Measurements from ENCODE around the gene NAPG.
"Not testable (repeated sequence)": the region's sequence is repeated elsewhere in the genome, so short reads cannot be mapped to it uniquely, and the experiment has no call there.

NAPG gene

DNA sequence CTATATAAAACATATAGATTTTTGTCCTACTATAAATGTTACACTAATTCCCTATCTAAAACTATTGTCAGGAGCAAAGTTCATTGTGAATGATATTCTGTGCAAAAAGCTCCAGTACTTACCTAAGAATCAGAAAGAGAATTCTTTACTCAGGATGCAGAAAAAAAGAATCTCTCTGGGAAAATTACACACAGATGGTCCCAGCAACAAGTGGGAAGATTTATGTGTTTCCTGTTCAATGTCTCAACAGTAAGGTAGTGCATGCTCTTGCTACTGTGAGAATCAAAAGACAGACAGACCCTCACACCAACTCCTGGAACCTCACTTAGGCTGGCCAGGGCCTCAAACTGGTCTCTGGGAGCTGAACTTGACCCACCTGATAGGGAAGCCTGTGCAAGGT lies 11.2 kb upstream of the NAPG start:
- DNase-seq, result no peak

DNA sequence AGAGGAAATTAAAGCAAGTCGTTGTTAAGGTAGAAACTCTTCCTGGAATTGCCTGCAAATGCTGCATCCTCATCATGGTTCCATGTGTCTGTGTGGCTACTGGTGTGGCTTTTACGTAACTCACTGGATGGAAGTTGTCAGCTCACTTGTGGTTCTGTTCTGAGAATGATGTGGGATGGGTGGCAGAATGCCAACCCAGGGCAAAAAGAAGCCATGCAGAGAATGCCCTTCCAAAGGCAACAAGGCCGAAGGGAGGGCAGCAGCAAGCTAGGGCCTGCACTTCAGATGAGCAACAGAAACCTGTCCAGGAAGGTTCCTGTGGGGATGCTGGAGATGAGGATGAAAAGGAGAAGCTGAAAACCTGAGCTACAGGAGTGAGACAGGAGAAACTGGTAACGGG lies 10.4 kb upstream of the NAPG start:
- no peak for DNase-seq

DNA sequence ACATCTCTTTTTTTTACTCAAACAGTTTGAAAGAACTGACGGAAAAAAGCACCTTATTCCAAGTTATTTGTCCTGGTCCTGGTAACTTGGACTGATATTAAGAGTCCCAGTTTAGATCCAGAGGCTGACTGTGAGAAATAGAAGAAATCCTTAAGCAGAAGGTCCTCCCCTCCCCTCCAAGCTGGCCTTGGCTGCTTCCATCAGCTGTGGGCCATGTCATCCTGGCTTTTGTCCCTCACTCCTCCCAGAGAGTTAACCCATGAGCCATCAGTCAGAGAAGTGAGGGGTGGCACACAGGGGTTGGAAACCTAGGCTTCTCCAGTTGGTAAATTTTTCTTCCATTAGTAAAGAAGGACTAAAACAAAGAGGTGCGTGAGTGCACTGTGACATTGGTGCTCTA lies 9.7 kb upstream of the NAPG start:
- DNase-seq, result no peak

DNA sequence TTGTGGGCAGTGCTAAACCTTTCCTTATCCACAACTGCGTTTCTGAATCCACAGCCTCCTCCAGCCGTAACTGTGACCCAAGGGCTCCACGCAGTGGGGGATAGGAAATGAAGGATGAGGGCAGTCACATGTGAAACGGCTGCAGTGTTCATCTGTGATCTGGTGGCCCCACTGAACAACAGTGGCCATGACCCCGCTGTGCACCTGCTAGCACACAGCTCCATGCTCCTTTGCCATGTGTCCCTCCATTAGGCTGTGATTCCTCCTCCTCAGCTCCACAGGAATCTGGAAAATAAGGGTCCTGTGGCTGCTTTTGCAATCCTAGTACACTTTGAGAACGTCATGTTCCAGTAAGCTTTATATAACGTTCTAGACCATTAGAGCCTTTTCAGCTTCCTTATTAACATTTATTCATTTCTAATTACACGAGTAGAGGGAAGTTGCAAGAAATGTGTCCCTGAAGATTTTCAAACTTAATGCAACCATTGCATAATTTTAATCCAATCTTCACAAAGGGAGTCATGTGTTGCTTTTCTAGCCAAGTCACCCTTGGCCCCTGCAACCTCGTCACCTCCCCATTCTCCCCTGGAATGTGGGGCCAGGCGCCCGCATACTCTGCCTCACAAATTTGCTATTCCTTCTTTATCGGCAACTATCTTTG lies 7.1 kb upstream of the NAPG start:
- no peak for DNase-seq

DNA sequence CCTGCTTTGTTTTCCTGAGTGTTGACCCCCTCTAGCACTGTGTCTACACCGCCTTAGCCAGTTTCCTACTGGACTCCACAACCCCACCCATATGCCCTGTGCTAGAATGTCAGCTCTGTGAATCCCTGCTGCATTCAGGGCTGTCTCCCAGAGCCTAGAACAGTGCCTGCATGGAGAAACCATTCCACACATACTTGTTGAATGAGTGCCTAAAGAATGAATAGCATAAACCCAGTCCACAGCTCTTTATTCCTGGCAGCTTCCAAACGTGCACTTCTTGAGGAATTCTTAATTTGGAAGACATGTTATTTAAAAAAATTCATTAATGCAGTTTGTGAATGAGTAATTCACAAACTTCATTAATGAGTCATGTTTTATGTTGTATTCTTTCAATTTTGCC lies 6.5 kb upstream of the NAPG start:
- no peak for DNase-seq

DNA sequence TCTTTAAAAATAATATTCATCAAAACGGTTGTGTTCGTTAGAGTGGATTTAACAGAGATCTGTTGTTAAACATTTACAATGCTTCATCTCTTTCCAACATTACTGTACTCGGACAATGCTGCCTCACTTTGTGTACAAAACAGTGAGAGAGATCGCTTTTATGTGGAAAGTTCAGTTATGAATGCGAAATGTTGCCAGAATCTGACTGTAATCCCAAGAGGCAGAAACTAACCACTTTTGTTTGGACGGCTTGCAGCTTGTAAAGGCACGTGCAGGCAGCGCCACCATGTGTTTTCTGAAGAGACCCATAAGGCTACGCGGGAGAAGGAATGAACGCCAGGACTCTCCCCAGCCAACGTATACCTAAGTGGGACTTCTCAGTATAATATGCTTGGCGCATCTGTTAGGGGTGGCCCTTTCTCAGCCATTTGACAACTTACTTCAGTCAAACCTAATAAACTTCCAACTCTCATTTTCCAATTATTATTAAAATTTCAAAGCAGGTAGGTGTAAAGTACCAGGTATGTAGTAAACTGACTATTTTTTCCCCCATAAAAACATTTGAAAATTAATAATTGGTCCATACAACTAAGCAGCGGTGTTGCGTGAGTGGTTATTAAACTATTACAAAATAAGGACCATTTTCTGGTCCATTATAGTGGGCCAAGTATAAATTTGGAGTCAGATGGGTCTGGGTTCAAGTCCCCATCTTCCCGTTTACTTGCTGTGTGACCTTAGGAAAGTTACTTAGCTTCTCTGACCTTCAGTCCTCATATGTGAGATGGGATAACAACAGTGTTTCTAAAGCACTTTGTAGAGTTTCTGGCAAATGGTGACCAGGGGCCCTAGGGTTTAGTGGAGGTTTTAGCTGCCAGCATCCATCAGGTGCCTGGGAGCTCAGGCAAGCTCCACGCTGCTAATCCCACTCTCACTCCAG lies 5.6 kb upstream of the NAPG start:
- peak in 4 of 5 donors; percentile 23 to 60 (median 39) for DNase-seq

DNA sequence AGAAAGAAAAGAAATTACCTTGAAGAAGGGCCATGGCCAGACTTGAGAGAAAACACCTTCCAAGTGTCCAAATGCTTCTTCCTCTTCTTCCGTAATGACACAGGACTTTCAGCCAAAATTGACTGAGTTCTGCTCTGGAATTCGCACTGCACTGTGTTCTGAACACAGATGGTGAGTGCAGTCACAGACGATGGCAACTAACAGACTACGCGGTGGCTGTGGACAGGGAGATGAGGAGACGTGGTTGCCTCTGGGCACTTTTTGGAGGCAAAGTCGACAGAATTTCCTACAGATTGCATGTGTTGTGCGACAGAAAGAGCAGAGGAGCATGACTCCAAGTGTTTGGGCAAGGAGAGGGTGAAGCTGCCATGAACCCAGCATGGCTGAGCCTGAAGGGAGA lies 4.3 kb upstream of the NAPG start:
- DNase-seq, result no peak

DNA sequence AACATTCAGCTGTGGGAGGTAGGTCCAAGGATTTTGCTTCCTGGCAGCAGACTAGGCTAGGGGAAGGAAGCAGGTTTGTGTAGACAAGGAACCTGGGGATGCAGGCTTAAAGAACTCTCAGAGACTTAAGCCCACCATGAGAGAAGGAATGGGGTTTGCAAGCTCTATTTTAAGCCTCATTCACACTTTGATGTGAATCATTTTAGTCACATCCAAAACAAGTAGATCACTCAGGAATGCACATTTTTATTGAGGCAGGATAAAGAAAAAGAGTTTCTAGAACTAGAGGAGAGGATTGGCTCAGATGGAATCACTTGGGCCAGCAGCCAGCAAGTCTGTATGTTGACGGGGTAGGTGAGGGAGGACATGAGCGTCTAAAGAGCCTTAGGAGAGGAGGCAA lies 3.3 kb upstream of the NAPG start:
- no peak for DNase-seq

DNA sequence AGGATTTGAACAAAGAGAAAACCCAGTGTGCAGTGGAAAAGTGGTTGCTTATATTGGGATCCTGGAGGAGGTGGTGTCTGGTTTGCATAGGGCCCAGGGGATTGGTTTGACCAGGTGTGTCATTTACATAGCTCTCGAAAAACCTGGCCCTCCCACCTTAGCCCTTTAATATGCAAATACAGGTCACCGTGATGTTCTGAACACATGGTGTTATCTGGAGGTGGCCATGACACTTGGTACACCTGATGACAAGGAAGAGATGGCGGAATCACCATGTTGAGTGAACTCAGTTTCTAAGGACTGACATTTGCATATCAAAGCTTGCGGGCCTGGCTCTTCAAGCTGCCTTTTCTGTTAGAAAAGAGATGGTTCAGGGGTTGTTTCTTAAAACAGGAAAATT lies 2.3 kb upstream of the NAPG start:
- no peak for DNase-seq

DNA sequence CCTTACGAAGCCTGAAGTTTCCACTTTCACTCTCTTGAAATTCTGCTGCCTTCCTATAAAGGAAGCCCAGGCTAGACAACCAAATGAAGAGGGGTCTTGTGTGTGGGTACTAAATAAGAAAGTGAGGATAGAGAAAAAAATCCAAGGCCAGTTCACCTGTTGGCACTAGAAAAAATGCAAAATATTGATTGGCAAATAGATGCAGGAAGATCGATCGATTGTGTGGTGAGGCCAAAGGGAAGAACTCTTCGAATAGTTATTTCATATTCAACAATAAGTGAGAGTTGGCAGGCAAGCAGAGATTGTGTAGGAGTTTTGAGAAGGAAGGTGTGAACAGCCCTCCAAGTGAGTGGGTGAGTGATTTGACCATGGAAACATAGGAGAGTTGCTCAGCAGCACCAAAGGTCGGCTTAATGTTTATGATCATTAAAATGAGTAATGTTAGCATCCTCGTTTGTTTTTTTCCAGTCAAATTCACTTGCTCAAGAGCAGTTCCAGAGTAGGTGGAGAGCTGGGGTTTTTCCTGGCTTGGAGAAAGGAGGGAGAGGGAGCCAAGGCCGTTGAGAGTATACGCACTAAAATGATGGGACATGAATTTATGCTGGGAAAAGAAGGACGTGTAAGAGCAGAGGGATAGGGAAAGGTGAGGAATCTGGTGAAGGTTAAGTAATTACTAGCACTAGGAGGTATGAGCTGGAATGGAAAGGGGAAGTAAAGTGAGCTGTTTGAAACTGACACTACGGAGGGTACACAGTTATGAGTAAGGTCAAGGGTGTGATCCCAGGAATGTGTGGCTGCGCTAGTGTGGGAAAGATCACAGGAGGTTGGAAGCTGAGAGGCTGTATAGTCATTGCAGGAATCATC lies 1.1 kb upstream of the NAPG start:
- DNase-seq, result no peak

DNA sequence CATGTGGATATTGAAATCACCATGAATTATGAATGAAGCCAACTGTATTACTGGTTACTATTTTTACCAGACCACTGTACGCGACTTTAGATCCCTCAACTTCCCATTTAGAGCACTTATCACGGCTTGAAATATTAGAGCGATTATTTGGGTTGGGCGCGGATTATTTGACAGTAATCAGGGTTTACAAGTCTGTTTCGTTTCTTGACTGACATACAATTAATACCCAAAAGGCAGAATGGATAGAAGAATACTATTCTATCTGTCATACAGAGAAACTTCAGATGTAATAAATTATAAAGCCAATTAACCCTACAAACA lies 496 bp upstream of the NAPG start:
- DNase-seq, result no peak

DNA sequence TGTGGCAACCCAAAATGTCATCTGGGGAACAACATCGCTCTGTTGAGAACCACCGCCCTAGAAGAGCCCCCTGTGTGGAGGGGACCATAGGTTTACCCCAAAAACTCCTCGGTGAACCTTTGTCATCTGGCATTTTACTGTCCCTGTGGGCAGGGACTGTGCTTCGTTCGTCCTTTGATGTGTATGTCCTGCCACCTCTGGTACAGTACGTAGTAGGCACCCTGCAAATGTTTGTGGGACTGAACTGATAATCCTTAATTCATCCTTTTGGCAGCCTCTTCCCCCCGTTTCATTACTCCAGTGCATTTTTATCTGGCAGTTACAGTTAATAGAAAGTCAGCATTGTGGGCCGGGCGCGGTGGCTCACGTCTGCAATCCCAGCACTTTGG lies 728 bp downstream of the NAPG start:
- DNase-seq, result peak in 1 of 5 donors; percentile 6

DNA sequence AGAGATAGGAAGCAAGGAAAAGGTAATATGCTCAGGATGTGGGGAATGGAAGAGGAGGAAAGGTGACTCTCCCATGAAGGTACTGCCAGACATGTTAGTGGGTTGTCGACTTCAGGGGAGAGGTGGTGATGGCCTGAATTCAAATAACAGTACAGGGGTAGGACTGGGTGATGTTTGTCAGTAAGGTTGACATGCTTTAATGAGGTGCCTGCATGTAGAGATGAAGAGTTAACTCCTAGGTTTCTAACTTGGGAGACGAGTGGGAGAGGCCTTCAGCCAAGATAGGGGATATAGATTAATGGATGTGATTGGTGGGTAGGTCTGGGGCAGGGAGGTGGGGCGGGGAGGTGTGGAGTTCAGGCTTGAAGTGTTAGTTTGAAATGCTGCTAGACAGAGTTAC lies 2.6 kb downstream of the NAPG start:
- no peak for DNase-seq

DNA sequence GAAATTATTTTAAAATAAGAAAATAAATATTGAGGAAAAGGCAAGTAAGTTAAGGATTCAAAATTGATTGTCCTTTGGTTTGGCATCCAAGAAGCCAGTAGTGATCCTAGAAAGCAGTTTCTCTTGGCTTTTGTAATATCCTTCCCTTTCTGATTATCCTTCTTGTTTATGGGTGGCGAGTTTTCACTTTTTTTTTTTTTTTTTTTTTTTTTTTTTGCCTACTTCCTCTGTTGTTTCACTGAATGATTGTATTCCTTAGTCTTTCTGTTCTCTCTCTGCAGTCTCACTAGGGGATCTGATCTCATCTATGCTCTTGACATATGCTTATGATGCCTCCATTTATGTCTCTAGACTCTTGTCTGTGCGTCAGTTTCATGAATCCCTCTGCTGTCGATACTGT lies 4.2 kb downstream of the NAPG start:
- peak in 1 of 5 donors; percentile 25 for DNase-seq

DNA sequence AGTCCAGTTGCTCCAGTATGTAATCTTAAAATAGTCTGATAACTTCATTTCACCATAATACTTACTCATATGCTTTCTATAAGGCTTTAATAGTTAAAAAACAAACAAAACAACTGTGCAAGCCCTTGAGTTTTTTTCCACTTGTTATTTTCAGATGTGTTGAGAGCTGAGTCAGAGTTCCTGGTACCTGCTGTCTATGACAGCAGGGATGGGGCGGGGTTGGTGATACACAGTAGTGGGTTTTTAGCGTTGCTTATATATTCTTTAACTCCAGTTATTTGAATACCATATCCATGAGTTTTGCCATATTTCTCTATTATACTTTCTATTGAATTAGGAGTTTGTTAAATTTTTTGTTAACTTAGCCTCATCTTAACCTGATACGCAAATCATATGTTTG lies 5.0 kb downstream of the NAPG start:
- peak in 1 of 5 donors; percentile 58 for DNase-seq

DNA sequence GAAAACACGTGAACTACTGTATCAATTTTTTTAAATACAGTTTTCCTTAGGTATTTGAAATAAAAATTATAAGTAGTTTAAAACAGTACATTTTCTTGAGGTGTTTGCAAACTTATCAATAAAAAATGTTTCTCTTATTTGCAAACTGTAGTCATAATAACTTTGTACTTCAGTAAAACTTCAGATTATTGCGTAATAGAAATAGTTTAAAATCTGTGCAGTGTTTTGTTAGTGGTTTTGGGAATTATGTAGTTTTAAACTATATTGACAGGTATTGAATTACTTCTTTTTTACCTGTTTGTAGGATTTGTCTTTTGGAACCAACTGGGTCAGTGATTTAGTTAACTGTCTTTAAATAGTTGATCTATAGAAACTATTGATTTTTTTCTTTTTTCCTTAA lies 7.3 kb downstream of the NAPG start:
- DNase-seq, result no peak

DNA sequence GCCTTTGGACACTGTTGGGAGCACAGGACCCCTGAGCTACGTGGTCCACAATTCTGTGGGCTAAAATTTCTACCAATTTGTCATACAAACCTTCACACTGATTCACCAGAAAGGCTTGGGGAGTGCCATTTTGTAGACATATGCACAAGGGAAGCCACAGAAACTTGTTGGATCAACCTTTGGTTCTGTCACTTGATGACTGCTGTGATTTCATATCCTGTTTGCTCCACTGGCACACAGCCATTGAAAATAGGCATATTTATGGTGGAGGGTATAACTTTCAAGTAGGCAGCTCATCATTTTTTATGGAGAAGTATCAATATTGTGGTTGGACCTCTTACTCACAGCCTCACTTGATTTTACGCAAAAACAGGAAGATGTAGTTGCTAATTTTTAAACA lies 10.5 kb downstream of the NAPG start:
- no peak for DNase-seq

DNA sequence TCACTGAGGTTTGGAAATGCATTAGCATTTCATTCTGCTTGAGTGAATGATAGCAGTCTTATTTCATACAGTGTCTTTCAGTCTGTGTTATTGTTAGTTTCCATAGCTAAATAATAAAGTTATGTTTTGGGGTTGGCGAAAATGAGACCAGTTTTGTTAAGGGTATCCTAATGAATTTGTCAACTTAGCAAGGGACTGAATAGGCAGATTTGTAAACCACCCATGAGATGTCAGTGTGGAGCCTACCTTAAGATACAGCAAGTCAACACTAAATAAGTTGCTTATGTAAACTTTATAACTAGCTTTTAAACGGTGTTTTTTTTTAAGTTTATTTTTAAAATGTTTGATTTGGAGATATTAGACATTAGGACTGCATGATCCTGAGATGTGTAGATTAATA lies 11.9 kb downstream of the NAPG start:
- DNase-seq, result no peak

DNA sequence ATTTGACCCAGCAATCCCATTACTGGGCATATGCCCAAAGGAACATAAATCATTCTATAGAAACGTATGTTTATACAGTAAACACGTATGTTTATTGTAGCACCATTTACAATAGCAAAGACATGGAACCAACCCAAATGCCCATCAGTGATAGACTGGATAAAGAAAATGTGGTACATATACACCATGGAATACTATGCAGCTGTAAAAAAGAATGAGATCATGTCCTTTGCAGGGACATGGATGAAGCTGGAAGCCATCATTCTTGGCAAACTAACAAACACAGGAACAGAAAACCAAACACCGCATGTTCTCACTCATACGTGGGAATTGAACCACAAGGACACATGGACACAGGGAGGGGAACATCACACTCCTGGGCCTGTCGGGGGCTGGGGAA lies 13.3 kb downstream of the NAPG start:
- not testable (repeated sequence) for DNase-seq

DNA sequence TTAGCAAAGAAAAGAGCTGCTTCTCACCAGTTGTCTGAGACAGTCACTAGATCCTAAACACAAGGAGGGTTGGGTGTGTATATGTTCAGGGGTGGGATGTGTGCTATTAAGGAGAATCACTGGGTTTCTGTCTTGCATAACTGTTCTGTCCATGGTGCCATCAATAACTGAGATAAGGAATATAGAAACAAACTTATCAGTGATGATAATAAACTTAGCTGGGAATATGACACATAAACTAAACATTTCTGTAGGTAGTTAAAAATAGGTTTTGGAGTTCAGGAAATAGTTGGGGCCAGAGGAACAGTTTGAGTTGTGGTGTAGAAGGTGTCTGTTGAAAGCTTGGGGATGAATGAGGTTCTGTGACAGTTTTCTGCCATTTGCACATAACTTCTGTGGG lies 17.4 kb downstream of the NAPG start:
- DNase-seq, result no peak

DNA sequence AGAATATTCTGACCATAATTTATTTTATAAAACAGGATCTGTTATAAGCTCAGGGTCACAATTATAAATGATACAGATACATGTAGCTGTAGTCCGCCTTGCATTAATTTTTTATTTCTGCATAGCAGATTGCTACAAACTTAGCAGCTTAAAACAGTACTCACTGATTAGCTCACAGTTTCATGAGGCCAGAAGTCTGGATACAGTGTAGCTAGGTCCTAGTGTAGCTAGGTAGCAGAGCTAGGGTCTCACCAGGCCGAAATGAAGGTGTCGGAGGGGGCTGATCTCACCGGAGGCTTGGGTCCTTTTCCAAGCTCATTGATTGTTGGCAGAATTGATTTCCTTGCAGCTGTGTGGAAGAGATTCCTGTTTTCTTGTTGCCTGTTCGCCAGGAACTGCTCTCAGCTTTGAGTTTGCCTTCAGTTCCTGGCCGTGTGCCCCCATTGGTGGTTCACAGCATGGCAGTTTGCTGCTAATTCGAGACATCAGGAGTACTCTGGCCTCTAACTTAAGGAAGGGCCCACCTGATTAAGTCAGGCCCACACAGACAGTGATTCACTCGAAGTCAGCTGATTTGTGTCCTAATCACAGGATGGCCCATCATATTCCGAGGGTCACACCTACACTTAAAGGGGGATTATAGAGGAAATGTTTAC lies 18.4 kb downstream of the NAPG start:
- no peak for DNase-seq

DNA sequence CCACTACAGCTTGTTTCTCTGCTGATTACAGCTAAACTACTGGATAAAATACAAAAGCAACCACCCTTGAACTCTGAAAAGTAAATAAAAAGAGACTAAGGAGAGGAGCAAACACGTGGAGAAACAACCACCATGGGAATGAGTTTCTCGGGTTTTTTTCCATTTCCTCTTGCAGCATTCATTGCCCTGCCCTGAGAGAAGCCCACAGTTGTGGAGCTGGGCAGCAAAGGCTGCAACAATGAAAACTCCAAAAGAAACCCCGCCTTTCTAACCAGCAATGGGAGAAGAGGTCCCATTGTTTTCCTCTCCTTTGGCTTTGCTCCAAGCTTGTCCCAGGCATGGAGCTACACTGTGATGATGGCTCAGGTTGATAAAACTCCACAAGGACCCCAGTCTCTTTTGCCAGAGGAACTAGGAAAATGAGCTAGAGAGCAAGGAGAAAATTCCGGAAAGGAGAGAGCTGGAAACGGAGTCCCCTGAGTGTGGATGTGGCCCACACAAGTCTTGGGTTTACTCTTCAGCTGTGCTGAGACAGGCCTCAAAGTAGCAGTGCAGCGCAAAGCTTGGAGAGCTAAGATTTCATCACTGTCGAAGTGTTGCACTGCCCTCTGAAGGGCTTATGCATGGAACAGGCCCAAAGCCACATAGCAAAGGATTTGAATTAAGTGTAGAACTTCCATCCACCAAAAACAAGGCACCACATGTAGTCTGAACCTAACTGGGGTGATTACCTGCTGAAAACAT lies 20.9 kb downstream of the NAPG start:
- DNase-seq, result no peak
